HPDE6-E6E7 (cell line): ENCODE results near the gene GBGT1.

Experiments used
- DNase-seq: peaks from one replicate; pipeline ENCODE4 v3.0.0; 2011; ENCODE audit warnings: missing footprints; ENCODE audit errors: extremely low spot score

Gene GBGT1

DNA sequence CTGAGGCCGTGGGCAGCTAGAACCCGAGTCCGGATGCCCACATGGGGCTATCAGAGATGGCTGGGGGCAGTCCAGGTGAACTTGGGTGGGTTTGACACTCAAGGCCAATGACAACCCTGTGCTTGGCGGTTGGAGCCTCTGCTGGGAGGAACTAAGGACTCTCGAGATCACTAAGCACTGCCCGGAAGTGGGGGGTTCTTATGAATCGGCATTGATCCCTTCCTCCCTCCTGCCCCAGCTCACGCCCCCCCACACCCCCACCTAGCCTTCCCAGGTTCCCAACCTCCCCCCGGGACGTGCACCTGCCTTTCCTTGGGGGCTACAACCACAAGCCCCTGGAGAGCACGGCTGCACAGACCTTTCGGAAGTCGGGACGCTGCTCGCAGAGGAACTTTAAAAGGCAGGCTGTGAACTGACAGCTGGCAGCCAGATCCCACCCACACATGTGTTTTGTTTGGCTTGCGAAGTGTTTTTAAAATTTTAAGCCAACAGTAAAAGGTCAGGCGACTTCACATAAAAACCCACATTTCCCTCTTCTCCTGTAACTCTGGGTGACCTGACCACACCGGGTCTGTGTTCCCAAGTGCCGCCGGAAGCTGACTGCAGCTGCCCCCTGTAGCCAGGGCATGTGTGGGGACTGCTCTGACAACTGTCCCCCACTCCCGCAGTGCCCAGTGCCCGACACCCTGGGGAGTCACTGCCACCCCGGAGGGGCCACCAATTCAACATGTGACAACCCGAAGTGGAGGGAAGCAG lies 37.6 kb downstream of the GBGT1 start:
- no peak for DNase-seq

- DNase-seq = no peak
Observed at GRCh38 chr9:133124907-133125275, 38.8 kb downstream of the GBGT1 start.

- no peak for DNase-seq
Observed at GRCh38 chr9:133124123-133124906, 39.4 kb downstream of the GBGT1 start.

DNA sequence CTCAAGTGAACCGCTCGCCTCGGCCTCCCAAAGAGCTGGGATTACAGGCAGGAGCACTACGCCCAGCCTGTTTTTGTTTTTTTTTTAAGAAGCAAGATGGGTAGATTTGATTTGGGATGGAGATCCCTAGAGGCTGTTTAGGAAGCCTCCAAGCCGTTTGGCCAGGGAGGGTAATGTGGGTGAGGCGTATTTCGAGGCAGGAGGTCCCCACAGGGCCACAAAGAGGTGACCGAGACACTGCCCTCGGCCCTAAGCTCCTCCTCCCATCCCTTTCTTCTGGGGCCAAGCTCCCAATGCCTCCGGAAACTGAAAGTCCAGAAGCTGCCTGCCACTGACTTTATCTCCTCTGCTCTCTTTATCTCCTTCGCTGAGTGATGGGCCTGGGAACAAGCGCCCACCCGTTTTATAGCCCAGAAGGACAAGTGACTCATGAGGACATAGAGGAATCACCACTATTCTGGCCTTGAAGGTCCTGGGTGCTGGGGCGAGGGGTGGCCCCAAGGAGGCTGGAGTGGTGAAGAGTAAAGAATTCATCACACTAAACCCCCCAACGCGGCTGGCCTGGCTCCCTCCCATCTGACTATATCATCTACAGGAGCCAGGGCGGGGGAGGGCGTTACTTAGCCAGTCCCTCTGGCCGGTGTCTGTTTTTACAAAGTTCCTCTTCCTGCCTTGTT lies 40.6 kb downstream of the GBGT1 start:
- no peak for DNase-seq

DNA sequence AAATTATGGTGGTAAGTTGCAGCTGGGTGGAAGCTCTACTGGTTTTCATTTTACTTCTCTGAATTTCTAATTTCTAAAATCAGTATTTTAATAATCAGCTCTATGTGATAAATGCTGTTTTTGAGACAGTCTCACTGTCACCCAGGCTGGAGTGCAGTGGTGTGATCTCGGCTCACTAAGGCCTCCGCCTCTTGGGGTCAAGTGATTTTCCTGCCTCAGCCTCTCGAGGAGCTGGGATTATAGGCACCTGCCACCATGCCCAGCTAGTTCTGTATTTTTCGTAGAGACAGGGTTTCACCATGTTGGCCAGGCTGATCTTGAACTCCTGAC lies 41.1 kb downstream of the GBGT1 start:
- no peak for DNase-seq

- no peak for DNase-seq
Observed at GRCh38 chr9:133121915-133122550, 41.7 kb downstream of the GBGT1 start.

GRCh38 chr9:133121198-133121914 lies 42.4 kb downstream of the GBGT1 start, which contains the start of gene RALGDS:
TSS of gene RALGDS (minus strand) at chr9:133121240. CDS start at chr9:133121154, 86 bp downstream.
- DNase-seq = peak; percentile 76

- no peak for DNase-seq
Observed at GRCh38 chr9:133120501-133121197, 43.1 kb downstream of the GBGT1 start.

DNA sequence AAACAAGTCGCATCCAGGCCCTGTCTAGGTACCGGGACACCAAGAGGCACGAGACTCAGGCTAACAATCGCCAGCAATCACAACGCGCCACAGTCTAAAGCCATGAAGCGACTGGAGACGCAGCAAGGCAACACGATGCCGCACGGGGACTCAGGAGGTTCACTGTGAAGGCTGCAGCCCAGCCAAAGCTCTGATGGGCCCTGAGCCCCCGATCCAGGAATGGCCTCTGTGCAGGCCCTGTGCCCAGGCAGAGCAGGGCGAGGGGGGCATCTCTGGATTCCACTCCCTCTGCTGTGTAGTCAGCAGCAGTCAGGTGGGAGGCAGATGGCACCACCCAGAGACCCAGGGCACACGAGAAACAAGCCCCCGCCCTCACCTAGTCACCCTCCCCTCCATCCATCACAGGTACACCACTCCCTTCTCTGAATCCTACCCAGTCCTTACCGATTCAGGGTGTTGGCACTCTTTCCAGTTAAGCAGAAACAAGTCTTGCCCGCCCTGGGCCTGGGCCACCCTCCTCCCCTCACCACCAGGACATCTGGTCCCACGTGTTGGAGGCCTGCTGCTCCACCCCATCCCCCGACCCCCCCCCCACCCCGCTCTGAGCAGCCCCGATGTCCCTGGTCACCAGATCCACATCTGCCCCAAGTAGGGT lies 43.7 kb downstream of the GBGT1 start:
- DNase-seq = no peak

DNA sequence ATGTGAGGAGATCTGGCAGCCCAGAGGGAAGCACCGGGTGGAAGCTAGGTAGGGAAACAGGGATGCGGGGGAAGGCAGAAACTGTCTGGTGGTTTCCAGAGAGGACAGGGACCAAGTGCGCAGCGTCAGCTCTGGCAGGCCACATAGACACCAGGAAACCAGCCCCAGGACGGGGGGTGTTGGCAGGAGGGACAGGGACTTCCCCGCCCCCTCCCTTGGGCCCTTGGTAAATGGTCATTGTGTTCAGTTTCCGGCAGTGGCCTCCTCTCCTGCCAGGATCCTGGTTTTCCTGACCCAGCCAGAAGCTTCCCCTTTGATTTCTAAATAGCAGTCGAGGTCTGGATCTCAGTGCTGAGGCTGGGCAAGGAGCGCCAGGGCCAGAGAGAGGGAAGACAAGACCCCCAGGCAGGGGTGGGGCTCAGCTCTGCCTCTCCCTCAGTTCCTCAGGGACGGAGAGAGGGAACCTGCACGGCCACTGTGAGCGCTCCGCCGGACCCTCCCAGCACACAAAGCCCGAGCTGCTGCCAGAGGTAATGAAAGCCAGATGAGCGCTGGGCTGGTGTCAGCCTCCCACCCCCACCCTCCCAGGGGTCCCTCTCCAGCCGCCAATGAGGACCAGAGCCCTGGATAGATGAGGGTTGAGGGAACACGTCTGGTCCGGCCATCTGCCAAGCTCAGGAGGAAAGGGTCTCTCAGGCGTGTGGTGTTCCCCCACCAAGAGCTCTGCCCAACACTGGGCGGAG lies 44.4 kb downstream of the GBGT1 start:
- no peak for DNase-seq

GRCh38 chr9:133118568-133118967 lies 45.1 kb downstream of the GBGT1 start:
- DNase-seq = no peak

DNA sequence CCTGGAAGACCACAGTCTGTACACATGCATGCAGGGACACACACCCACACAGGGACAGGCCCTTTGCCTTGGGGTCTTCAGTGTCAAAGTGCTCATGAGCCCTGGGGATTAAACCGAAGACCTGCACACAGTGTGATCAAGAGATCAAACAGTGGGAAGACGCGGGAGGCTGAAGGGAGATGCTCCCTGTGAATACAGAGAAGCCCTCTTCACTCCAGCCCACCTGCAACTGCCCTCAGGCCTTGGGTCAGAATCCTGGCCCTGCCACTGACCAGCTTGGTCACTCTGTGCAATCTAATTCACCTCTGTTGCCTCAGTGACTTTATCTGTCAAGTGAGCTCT lies 45.6 kb downstream of the GBGT1 start:
- no peak for DNase-seq

- DNase-seq = no peak
Observed at GRCh38 chr9:133117271-133118178, 46.2 kb downstream of the GBGT1 start.

DNA sequence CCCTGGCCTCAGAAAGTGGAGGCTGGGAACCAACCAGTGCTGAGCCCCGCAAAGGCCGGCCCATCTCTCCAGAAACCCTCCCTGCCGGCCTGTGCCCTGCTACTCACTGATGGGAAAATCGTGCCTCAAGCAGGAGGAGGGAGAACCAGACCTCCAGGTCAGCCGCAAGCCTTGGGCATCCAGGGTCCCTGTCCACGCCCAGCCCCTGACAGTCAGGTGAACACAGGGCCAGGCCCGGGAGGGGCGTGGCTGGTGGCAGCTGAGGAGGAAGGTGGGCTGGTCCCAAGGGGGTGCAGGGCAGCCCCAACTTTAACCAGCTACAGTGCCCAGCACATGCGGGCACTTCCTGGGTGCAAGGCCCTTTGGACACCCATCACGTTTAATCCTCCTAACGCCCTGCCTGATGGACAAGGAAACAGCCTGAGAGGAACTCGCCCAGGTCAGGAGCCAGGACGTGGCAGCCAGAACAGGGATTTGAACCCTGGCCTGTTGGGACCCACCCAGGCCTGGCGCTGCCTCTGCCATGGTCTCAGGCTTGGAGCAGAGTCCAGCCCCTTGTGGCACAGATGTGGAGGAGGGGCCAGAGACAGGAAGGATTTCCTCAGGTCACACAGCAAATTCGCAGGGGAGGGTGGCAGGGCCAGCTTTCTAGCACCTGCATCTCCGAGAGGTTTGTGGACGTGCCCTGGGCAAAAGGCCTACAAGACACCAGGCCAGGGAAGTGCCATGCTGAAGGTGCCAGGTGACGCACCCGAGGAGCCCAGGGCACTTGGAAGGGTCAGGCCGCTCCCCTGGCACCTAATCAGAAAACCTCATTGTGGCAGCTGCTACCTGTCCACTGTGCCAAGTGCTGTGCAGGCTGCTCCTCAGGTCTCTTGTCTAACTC lies 47.1 kb downstream of the GBGT1 start:
- DNase-seq = no peak

- no peak for DNase-seq
Observed at GRCh38 chr9:133115604-133116345, 47.9 kb downstream of the GBGT1 start.

GRCh38 chr9:133114886-133115603 lies 48.7 kb downstream of the GBGT1 start:
- no peak for DNase-seq
